A204.1 (cell line): Measurements from ENCODE around the gene UBAP1.
"Not testable (repeated sequence)": the region's sequence is repeated elsewhere in the genome, so short reads cannot be mapped to it uniquely, and the experiment has no call there.

Source experiments
- FAIRE-seq: peaks from 2 replicates; lab custom pipeline; 2012; peaks lifted over from hg19 to GRCh38; lab: Jason Lieb, UNC

The UBAP1 gene

DNA sequence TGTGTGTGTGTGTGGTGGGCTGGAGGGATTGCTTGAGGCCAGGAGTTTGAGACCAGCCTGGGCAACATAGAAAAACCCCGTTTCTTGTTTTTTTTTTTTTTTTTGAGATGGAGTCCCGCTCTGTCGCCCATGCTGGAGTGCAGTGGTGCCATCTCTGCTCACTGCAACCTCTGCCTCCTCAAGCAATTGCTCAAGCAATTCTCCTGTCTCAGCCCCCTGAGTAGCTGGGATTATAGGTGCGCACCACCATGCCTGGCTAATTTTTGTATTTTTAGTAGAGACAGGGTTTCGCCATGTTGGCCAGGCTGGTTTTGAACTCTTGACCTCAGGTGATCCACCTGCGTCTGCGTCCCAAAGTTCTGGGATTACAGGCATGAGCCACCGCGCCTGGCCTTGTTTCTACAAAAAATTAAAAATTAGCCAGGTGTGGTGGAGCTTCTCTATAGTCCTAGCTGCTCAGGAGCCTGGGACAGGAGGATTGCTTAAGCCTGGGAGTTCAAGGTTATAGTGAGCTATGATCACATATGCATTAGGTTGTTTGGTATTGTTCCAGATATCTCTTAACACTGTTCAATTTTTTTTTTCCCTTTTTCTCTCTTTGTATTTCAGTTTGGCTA, 47.4 kb downstream of the UBAP1 start:
- not testable (repeated sequence) for FAIRE-seq

- FAIRE-seq, result no peak
These were observed 48.6 kb downstream of the UBAP1 start for GRCh38 chr9:34227445-34227844.

- no peak for FAIRE-seq
These were observed 51.7 kb downstream of the UBAP1 start for GRCh38 chr9:34230556-34230955.

- no peak for FAIRE-seq
These were observed 53.4 kb downstream of the UBAP1 start for GRCh38 chr9:34232201-34232600.

DNA sequence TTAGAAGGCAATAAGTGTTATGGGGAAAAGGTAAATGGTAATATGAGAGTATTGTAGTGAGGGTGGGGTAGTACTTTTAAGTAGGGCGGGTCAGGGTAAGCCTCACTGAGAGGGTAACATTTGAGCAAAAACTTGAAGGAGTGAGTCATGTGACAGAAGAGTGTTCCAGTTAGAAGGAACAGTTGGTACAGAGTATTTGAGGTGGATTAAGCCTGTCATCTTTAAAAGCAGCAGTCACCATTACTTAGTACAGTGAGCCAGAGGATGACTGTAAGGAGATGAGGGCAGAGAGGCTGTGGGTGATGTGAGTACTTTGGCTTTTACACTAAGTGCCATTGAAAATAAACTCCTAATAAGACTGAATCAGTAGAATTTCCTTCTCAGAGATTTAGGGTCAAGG, 54.8 kb downstream of the UBAP1 start:
- FAIRE-seq, result no peak

GRCh38 chr9:34237836-34238235, 59.0 kb downstream of the UBAP1 start:
- FAIRE-seq, result no peak

GRCh38 chr9:34240006-34240405, 61.2 kb downstream of the UBAP1 start:
- no peak for FAIRE-seq

DNA sequence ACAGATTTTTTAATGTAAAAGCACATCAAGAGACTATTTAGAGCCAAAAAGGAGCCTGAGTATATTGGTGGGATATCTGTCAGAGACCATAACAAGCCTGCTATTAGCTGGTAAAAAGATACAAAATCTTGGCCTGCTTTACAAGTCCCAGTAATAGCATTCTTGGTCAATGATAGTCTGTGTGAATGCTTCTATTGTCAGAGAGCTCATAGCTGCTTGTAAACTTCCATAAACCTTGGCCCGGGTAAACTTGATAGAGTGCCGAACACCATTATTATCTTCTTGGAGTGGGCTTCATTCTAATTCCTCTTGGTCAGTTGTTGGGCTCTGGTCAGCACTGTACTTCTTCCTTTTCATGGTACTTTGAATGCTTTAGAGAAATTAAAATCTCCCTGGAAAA, 64.0 kb downstream of the UBAP1 start:
- FAIRE-seq, result no peak

- FAIRE-seq, result not testable (repeated sequence)
These were observed 66.4 kb downstream of the UBAP1 start for GRCh38 chr9:34245212-34245611.

DNA sequence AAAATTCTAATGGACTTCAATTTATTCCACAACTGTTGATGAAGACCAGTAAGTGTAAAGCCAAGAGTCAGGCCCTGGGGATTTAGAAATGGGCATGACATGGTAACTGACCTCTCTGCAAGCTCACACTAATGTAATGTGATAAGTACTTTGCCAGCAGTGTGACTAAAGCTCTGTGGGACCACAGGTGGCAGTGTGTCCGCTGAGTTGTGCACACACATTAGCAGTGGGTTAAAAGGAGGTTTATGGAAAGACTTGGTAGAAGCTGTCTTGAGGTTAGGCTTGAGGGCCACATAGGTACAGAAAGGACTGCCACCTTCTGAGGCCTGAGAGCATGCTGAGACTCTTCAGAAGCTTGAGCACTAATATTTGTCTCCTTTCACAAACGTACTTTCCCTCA, 67.6 kb downstream of the UBAP1 start:
- FAIRE-seq, result no peak

DNA sequence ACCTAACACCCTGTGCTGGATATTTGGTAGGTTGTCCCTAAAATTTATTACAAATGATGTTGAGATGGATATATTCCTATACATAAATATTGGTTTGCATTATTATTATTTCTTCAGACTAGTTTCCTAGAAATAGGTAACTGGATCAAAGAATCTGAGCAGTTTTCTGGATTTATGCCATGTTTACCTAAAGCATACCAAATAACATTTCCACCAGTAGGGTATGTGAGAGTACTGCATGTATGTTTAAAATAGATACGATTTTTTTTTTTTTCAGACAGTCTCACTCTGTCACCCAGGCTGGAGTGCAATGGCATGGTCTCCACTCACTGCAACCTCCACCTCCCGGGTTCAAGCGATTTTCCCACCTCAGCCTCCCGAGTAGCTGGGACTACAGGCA, 68.9 kb downstream of the UBAP1 start:
- FAIRE-seq, result not testable (repeated sequence)

- no peak for FAIRE-seq
These were observed 70.4 kb downstream of the UBAP1 start for GRCh38 chr9:34249274-34249673.

DNA sequence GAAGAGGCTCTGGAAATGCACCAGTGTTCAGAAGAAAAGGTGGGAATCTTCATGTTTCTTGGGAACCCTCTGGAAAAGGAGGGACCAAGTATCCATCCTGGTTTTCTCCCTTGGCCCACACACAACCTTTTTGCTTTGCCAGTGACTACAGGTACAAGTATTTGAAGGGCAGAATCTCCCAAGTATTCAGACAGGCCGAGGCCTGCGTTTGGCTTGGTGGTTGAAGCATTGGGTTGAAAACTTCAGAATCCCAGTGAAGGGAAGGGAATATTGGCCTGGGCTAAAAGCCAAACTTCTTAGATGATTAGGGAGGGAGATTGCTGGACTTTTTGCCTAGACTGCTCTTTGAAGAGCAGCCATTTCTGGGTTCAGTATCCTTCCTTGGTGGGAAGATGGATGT, 71.9 kb downstream of the UBAP1 start:
- FAIRE-seq, result no peak

- no peak for FAIRE-seq
These were observed 73.2 kb downstream of the UBAP1 start for GRCh38 chr9:34252016-34252415.

DNA sequence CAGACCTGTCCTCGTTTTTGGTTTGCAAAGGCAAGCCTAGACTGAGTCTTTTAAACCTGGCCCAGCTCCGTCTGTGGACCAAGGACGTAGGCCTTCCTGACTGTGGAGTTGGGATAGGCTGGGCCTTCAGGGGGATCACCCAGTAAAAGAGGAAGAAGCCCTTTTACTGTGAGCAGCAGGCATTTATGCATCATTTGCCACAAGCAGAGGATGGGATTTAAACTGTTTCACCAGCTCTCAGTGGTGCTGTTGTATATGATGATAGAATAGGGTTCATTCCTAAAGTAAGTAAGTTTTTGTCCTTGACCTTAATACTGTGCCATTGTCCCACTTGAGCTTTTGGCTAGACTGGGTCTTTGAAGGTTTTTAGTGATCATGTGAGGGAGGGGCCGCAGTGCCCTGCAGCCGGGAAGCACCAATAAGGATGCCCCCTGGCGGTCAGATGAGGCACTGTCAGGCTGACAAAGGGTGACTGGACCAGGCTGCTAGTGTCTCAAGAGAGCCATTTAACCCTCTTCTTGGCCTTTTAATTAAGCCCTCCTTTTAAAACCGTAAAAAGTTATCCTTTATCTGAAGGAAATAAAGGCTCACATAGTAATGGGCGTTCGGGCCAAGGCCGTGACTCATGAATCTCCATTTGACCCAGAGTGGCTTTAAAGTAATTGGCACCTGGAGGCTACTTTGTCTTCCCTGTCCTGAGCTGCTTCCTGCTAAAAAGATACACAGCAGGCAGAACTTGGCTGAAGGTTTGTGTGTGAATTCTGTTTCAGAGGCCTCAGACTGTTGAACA, 74.0 kb downstream of the UBAP1 start:
- FAIRE-seq, result no peak

- FAIRE-seq, result no peak
These were observed 74.6 kb downstream of the UBAP1 start for GRCh38 chr9:34253460-34253837.

DNA sequence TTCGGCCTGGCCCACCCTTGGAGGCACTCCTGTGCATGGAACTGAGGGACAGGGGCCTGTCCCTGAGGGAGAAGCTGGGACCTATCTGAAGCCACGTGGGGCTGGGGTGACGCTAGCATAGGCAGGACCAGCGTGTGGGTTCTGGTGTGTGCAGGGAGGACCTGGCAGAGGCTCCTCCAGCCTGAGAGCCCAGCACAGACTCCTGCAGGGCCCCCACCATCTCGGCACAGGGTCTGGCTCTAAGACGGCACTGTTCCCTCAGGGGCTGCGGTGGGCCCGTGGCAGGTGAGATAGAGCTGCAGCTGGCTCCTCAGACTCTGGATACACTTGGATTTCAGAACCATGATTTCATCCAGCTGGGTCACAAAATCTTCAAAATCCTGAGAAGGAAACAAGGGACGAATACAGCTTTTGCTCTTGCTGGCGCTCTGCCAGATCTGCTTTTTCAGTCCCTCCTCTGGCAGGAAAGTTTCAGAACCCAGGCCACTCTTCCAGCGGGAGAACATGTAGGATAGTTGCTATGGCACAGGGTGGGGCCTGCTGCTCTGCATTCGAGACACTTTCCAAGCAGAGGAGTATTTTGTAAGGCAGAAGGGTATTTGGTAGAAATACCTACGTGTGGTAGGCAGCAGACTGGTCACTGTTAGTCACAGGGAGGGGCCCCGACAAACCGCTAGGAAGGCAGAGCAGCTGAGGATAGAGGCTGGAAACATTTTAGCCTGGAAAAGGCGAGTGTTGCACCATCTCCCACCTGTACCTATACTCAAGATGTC, 75.5 kb downstream of the UBAP1 start:
- no peak for FAIRE-seq

DNA sequence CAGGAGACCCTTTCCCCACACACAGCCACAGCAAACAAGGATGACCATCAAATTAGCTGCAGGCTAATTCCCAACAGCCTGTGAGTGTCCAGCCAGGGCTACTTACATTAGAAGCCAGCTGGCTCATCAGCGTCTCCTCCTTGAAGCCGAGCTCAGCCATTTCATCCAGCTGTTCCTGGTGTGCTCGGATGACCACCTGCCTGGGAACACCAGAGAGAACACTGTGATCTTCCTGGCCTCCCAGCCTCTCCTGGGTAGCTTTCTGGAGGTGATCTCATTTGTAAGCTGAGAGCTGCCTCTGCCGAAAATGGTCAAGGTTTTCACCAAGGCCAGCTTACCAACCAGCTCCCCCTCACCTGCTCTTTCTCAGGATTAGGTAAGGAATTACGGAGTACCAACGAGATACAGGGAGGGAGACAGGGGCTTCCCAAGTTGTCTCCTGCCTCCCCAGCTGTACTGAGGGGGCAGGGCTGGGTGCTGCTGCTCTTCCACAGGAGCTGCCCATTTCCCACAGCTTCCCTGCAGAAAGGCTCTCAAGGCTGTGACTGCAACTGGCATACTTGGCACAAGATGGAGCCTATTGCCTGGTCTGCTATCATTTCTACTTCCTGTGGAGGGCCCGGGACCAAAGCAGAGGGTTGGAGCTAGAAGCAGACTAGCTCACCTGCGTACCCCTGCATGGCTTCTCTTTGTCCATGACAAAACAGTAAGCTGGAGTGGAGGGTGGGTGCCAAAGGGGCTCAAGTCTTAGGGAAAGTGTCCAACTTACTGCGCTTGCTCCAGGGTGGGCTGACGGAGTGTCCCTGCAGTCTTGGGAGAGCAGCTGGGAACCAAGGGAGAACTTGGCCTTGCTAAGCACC, 76.4 kb downstream of the UBAP1 start:
- FAIRE-seq, result no peak

DNA sequence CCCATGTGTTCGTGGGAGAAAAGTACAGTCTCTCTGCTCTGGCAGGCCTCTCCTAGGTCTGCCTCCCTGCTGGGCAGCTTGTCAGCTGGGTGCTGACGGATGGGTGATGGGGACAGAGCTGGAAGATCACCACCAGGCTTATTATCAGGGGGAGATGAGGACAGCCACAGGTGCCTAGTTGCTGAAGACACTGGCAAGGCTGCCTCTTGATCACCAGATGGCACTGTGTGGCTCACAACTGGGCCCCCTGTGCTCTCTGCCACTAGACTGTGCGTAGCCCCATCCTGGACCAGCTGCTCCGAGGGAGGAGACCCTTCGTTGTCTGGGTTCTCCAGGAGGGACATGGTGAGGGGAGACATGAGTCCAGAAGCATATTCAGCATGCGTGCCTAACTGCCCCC, 77.3 kb downstream of the UBAP1 start:
- FAIRE-seq, result no peak

- FAIRE-seq, result no peak
These were observed 78.2 kb downstream of the UBAP1 start for GRCh38 chr9:34256987-34257585.

DNA sequence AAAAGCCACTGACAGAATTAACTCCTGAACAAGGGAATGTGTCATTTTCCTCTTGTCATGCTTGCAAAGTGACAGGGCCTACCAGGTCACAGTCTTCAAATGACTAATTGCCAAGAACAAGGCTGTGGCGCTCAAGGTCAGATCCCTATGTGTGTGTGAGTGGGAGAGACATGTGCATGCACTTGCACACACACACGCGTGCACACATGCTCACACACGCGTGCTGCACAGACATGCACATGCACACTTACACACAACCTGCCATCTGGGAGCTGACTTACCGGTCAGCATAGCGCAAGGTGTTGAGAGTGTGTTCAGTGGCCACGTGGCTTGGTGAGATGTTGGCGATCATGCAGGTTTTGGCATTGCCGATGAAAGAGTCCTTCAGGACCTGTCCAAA, 80.5 kb downstream of the UBAP1 start:
- no peak for FAIRE-seq

- FAIRE-seq, result no peak
These were observed 84.1 kb downstream of the UBAP1 start for GRCh38 chr9:34262971-34263370.
